ENCODE data around the gene ACSS1.
A peak's percentile ranks its signal among the peaks of the same experiment; 100 is the strongest.

ACSS1 gene

DNA sequence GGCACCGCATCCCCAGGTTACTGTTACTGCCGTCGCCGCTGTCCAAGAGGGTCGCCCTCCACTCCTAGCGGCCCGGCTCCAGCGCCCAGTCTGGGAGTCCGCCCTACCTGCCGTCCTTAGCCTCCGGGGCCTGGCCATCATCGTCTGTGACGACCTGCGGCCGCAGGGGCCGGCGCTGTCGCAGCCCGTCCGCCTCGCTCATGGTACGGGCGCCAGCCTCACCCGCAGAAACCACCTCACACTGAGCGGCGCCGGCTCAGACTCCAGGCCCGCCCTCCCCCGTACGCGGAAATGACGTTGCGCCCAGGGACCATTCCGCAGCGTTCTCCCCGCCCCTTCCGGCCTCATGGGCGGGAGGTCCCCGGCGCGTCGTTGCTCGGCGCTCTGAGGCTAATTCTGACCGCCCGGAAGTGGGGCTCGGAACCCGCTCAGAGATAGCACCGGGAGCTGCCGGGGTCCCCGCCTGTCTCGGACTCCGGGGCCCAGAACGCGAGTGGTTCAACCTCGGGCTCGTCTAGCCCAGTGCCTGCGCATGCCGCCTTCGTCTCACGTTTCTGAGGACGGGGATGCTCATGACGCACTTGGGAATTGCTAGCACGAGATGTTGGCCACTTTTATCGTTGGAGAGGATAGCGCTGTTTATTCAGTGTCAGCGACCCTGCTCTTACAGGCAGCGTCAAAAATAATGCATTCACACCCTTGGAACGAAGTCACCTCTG is 65.3 kb downstream of the ACSS1 start, which contains the start of gene APMAP:
Gene APMAP, minus strand, starts transcription at position 265 of the 719 bp plus-strand sequence. Its CDS starts 63 bp downstream, at position 202.
- Histone ChIP-seq H3K27ac (peak within 1 kb of the TSS; percentile 94), H2AFZ (peak within 1 kb of the TSS; percentile 90), H3K9me3 (ENCODE audit: control insufficient read depth, low read length) (no peaks in the 10 kb centered on the region), H3K9ac (peak within 1 kb of the TSS; percentile 70), H3K4me3 (ENCODE audit: low read depth, low read length) (peak within 1 kb of the TSS; percentile 64), H3K36me3 (ENCODE audit: control insufficient read depth, insufficient read depth, low read length) (no peaks in the 10 kb centered on the region), H3K79me2 (peaks cover 28% of the 10 kb centered on the region), H3K4me2 (ENCODE audit: low read length) (peak within 1 kb of the TSS; percentile 86), H3K27me3 (ENCODE audit: control insufficient read depth, insufficient read depth, low read length) (no peaks in the 10 kb centered on the region), H3K4me1 (peaks cover 24% of the 10 kb centered on the region)
- TF ChIP-seq, protein P1, sequence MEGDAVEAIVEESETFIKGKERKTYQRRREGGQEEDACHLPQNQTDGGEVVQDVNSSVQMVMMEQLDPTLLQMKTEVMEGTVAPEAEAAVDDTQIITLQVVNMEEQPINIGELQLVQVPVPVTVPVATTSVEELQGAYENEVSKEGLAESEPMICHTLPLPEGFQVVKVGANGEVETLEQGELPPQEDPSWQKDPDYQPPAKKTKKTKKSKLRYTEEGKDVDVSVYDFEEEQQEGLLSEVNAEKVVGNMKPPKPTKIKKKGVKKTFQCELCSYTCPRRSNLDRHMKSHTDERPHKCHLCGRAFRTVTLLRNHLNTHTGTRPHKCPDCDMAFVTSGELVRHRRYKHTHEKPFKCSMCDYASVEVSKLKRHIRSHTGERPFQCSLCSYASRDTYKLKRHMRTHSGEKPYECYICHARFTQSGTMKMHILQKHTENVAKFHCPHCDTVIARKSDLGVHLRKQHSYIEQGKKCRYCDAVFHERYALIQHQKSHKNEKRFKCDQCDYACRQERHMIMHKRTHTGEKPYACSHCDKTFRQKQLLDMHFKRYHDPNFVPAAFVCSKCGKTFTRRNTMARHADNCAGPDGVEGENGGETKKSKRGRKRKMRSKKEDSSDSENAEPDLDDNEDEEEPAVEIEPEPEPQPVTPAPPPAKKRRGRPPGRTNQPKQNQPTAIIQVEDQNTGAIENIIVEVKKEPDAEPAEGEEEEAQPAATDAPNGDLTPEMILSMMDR (IDR thresholded peaks at IDR 0.05) = no peak

DNA sequence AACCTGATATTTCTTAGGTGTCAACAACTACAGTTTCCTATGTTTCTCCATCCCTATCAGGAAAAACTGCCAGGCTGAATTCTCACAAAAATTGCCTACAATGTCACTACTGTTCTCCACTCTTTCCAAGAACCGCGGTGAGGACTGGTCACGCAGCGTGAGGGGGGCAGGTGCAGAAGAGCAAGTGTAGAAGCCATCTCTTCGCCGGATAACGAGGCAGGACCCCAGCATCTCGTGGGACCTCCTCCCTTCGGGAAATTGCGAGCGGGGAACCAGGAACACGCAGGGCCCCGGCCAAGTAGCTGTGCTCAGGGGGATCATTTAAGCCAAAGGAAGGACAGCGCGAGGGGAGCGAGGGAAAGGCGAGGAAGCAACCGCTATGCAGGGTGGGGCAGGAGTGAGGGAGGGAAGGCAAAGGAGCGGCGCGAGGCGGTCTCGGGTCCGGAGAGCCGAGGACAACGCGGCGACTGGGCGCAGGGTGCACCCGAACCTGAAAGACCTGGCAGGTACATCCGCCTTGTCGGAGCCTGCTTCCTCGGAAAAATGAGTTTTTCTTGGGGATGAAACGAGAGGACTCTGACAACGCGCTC is 65.9 kb downstream of the ACSS1 start:
- peaks cover 24% of the 10 kb centered on the region for H3K4me1 ChIP-seq
- TF ChIP-seq, protein P1 (IDR thresholded peaks at IDR 0.05) = no peak

DNA sequence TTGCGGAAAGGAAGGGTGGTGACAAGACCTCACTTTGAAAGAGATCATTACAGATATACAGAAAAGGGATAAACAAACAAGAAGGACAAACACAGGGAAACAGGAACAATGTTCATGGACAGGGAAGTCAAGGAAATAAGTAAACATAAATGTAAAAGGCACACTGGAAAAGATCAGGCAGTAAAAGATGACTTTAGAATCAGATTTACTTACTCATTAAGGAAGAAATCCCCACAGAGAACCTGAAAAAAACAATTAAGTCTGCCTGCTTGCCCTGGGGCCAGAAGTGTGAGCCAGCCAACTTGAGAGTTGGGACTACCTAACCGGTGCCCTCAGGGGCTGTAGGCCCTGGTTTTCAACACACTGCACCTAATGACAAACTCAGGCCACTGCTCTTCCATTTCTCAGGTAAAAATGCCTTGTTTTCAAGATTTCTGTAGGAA is 67.1 kb downstream of the ACSS1 start:
- Histone ChIP-seq H3K79me2 (peaks cover 30% of the 10 kb centered on the region), H3K4me1 (peaks cover 33% of the 10 kb centered on the region), H2AFZ (no peak overlapping the region), H3K4me3 (ENCODE audit: low read depth, low read length) (no peak overlapping the region), H3K27ac (no peak overlapping the region), H3K4me2 (ENCODE audit: low read length) (no peak overlapping the region), H3K9ac (no peak overlapping the region), H3K27me3 (ENCODE audit: control insufficient read depth, insufficient read depth, low read length) (no peaks in the 10 kb centered on the region), H3K9me3 (ENCODE audit: control insufficient read depth, low read length) (no peaks in the 10 kb centered on the region), H3K36me3 (ENCODE audit: control insufficient read depth, insufficient read depth, low read length) (no peaks in the 10 kb centered on the region)
- TF ChIP-seq, protein P1 (IDR thresholded peaks at IDR 0.05) = no peak

More for the DNA sequence above, 65.9 kb downstream of the ACSS1 start:
- no peaks in the 10 kb centered on the region for H3K9me3 ChIP-seq (ENCODE audit: control insufficient read depth, low read length)
- peak overlapping the region; percentile 86 for H3K4me2 ChIP-seq (ENCODE audit: low read length)
- no peaks in the 10 kb centered on the region for H3K36me3 ChIP-seq (ENCODE audit: control insufficient read depth, insufficient read depth, low read length)
- peaks cover 30% of the 10 kb centered on the region for H3K79me2 ChIP-seq
- H3K9ac ChIP-seq = peak overlapping the region; percentile 70
- H2AFZ ChIP-seq = peak overlapping the region; percentile 90
- no peaks in the 10 kb centered on the region for H3K27me3 ChIP-seq (ENCODE audit: control insufficient read depth, insufficient read depth, low read length)
- H3K27ac ChIP-seq = peak overlapping the region; percentile 94
- H3K4me3 ChIP-seq (ENCODE audit: low read depth, low read length) = peak overlapping the region; percentile 64

DNA sequence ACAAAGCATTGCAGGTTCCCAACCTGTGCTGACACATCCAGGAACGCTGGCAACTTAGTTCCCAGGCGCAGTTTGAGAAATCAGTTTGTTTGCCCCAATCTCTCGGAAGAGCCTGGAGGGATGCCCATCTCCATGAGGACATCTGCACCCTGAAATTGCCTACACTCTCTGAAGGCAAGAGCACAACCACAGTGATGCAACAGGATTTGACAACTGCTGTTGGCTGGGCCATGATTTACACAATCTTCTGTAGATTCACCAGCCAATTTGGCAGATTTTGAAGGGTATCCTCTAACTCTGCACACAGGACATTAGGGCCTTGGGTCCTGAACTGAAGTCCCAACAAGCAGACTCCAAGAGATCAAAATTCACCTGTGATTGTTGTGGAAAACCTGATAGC is 68.8 kb downstream of the ACSS1 start:
- H3K4me1 ChIP-seq = peaks cover 38% of the 10 kb centered on the region
- no peak overlapping the region for H3K9ac ChIP-seq
- H3K4me3 ChIP-seq (ENCODE audit: low read depth, low read length) = no peak overlapping the region
- TF ChIP-seq, protein P1 (IDR thresholded peaks at IDR 0.05) = no peak
- no peak overlapping the region for H3K4me2 ChIP-seq (ENCODE audit: low read length)
- no peaks in the 10 kb centered on the region for H3K36me3 ChIP-seq (ENCODE audit: control insufficient read depth, insufficient read depth, low read length)
- H3K9me3 ChIP-seq (ENCODE audit: control insufficient read depth, low read length) = no peaks in the 10 kb centered on the region
- H3K27ac ChIP-seq = no peak overlapping the region
- H2AFZ ChIP-seq = no peak overlapping the region
- H3K27me3 ChIP-seq (ENCODE audit: control insufficient read depth, insufficient read depth, low read length) = no peaks in the 10 kb centered on the region
- peaks cover 33% of the 10 kb centered on the region for H3K79me2 ChIP-seq
